GM18505 (cell line): ENCODE results near the gene PTX4.

ENCODE experiments used
- ATAC-seq: cut with Tn5 transposase; IDR thresholded peaks from one replicate; pipeline ENCODE4 v1.9.1; 2021; ENCODE audit not compliant: unreplicated experiment
- POLR2A ChIP-seq: IDR thresholded peaks from 4 replicates; pipeline ENCODE4 v1.6.1; 2011; ENCODE audit warnings: borderline replicate concordance; ENCODE audit not compliant: insufficient read depth, insufficient read length; ENCODE audit errors: extremely low read depth

Gene PTX4

GRCh38 chr16:1512774-1513173 lies 24.0 kb upstream of the PTX4 start:
- ATAC-seq = no peak
- no peak for TF ChIP-seq POLR2A

GRCh38 chr16:1511662-1512569 lies 23.2 kb upstream of the PTX4 start:
- TF ChIP-seq POLR2A = no peak

GRCh38 chr16:1510941-1511351 lies 22.2 kb upstream of the PTX4 start:
- no peak for TF ChIP-seq POLR2A
- ATAC-seq = no peak

More at GRCh38 chr16:1511662-1512569, 23.2 kb upstream of the PTX4 start:
- ATAC-seq = no peak

- ATAC-seq = no peak
- no peak for TF ChIP-seq POLR2A
Measured at GRCh38 chr16:1510272-1510671, 21.5 kb upstream of the PTX4 start.

GRCh38 chr16:1509307-1510221 lies 20.8 kb upstream of the PTX4 start:
- TF ChIP-seq POLR2A = no peak
- ATAC-seq = no peak

- no peak for ATAC-seq
- TF ChIP-seq POLR2A = no peak
Measured at GRCh38 chr16:1508494-1509187, 19.9 kb upstream of the PTX4 start.

GRCh38 chr16:1506494-1507213 lies 17.9 kb upstream of the PTX4 start:
- ATAC-seq = no peak

GRCh38 chr16:1505912-1506311 lies 17.2 kb upstream of the PTX4 start:
- no peak for TF ChIP-seq POLR2A

More at GRCh38 chr16:1506494-1507213, 17.9 kb upstream of the PTX4 start:
- no peak for TF ChIP-seq POLR2A

GRCh38 chr16:1505073-1505844 lies 16.5 kb upstream of the PTX4 start:
- no peak for TF ChIP-seq POLR2A
- ATAC-seq = no peak

More at GRCh38 chr16:1505912-1506311, 17.2 kb upstream of the PTX4 start:
- ATAC-seq = no peak

GRCh38 chr16:1503110-1503955 lies 14.6 kb upstream of the PTX4 start:
- no peak for ATAC-seq
- no peak for TF ChIP-seq POLR2A
